Activated CD8-positive, alpha-beta memory T cell treated with anti-CD3 and anti-CD28 coated beads for 1 hour (primary cell): ENCODE results near the gene RNPEPL1.
"Not testable (repeated sequence)": the region's sequence is repeated elsewhere in the genome, so short reads cannot be mapped to it uniquely, and the experiment has no call there.

ENCODE experiments used
- DNase-seq, 2 donors: peaks; one replicate each; pipeline ENCODE4 v3.0.0-alpha.2; 2020; ENCODE audit warnings: low read depth in 1 of 2; ENCODE audit errors: extremely low read depth in 1 of 2

The RNPEPL1 gene, protein sequence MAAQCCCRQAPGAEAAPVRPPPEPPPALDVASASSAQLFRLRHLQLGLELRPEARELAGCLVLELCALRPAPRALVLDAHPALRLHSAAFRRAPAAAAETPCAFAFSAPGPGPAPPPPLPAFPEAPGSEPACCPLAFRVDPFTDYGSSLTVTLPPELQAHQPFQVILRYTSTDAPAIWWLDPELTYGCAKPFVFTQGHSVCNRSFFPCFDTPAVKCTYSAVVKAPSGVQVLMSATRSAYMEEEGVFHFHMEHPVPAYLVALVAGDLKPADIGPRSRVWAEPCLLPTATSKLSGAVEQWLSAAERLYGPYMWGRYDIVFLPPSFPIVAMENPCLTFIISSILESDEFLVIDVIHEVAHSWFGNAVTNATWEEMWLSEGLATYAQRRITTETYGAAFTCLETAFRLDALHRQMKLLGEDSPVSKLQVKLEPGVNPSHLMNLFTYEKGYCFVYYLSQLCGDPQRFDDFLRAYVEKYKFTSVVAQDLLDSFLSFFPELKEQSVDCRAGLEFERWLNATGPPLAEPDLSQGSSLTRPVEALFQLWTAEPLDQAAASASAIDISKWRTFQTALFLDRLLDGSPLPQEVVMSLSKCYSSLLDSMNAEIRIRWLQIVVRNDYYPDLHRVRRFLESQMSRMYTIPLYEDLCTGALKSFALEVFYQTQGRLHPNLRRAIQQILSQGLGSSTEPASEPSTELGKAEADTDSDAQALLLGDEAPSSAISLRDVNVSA

GRCh38 chr2:240567872-240568677 lies at the start of gene RNPEPL1:
Gene RNPEPL1 (plus strand): TSS chr2:240568484. CDS start chr2:240568587, 103 bp downstream.
- no peak for DNase-seq

GRCh38 chr2:240518981-240519380 lies 49.3 kb upstream of the RNPEPL1 start:
- DNase-seq, result no peak

DNA sequence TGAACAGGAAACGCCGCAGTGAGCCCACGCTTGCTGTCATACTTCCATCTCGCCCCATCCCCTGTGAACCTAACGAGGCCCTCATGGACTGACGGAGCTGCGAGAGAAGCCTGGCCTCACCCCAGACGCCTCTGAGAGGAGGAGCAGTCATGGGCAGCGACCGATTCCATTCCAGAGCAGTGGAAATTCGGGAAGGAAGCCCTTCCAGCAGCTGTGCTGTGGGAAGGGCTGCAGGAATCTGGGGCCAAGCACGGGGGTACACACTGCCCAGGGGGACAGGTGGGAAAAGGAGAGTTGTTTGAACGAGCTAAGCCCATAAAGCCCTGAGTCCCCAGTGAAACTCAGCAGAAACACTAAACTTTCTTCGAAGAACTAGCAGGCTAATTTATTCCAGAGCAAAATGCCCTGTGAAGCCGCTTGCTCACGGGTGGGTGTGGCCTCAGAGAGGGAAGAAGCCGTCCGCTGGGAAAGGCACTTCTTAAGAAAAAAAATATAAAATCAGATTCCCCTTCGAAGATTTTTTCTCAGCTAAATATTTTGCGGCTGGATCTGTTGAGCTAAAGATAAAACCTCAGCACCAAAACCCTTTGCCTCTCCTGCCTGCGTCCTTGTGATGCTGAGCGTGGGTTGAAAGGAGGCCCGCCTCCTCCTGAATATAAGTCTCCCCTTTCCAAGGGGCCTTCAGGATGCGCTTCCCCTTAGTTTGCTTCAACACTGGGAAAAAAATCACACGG lies 48.7 kb upstream of the RNPEPL1 start:
- DNase-seq, result no peak

DNA sequence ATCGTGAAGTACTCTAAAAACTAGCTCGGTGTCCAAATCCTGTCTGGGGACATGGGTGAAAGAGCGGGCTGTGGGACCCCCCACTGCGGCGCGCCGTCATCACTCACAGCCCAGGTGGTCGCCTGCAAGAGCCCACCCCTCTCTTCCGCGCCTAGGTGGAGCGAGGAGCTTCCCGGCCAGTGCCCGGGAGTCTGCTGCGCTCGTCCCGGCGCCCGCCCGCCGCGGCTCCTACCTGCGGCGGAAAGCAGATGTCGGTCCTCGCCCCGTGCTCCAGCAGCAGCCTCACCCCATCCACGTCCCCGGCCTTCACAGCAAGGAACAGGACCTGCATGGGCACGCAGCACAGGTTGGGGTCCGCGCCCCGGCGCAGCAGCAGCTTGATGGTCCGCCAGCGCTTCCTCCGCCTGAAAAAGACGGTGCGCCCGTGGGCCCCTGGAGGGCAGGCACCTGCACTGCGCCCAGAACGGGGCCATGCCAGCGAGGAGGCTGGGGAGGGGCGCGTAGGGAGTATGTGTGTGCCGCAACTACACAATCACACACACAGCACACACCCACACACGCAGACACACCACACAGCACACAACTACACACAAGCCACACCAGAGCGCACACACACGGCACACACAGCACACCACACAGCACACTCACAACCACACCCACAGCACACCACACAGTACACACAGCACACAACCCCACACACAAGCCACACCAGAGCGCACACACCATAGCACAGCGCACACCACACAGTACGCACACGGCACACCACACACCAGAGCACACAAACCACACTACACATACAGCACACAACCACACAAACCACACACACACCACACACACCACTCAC lies 47.9 kb upstream of the RNPEPL1 start:
- DNase-seq, result no peak

DNA sequence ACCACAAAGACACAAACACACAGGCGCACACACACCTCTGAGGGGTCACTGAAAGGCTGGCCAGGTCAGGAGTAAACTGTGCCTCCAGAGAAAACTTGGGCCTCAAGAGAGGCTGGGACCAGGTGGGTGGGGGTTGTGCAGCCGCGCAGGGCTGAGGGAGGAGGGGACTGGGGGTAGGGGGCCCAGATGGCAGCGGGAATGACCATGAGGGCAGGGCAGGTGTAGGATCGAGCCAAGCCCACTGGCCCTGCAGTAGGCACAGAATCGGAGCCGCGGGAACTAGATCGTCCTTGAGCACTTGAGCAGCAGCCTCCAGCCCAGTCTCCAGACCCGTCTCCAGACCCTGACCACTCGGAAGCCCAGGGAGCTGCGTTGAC lies 47.3 kb upstream of the RNPEPL1 start:
- no peak for DNase-seq

GRCh38 chr2:240521885-240522284 lies 46.4 kb upstream of the RNPEPL1 start:
- DNase-seq, result not testable (repeated sequence)

GRCh38 chr2:240522406-240522805 lies 45.9 kb upstream of the RNPEPL1 start:
- DNase-seq, result no peak

GRCh38 chr2:240523451-240524281 lies 44.6 kb upstream of the RNPEPL1 start:
- DNase-seq, result no peak

DNA sequence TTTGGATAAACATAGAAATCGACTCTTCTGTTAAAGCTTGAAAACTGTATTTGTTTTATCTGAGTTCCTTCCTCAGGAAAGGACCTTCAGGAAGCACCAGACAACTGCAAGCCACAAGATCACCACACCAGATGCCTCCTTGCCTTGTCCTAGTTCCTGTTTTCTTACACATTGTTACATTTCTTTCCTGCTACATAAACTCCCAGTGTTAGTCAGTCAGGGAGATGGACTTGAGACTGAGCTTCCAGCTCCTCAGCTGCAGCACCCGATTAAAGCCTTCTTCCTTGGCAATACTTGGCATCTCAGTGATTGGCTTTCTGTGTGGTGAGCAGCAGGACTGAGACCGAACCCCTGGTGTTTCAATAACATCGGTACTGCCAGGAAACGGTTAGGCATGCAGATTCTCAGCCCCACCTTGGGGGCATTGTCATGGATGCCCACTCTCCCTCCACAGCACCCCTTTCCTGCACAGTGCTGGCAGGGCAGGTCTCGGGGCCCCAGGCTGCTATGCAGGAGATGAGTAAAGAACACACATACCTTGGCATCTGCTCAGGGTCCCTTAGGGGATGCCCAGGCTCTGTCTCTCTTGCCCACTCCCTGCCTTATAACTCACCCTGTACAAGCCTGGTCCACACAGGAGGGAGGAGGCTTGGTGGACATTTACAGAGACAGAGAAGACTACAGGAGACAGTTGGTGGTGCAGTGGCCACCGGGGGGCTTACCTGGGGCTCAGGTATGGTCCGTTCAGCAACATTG lies 43.1 kb upstream of the RNPEPL1 start:
- DNase-seq, result no peak

- DNase-seq, result no peak
Measured at GRCh38 chr2:240525802-240526201, 42.5 kb upstream of the RNPEPL1 start.

GRCh38 chr2:240526521-240526920 lies 41.8 kb upstream of the RNPEPL1 start:
- no peak for DNase-seq

GRCh38 chr2:240527153-240527750 lies 41.0 kb upstream of the RNPEPL1 start:
- DNase-seq, result no peak

GRCh38 chr2:240528406-240529040 lies 39.8 kb upstream of the RNPEPL1 start:
- DNase-seq, result no peak

- no peak for DNase-seq
Measured at GRCh38 chr2:240529344-240529999, 38.8 kb upstream of the RNPEPL1 start.

DNA sequence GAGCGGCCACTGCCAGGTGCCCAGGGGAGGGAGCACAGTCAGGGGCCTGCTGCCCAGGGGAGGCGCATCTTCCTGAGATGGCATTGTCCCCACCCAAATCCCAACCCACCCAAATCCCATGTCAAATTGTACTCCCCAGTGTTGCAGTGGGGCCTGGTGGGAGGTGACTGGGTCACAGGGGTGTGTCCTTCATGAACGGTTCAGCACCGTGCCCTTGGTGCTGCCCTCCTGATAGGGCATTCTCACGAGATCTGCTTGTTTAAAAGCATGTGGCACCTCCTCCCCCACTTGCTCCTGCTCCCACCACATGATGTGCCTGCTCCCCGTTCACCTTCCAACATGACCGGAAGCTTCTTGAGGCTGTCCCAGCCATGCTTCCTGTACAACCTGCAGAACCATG lies 38.1 kb upstream of the RNPEPL1 start:
- no peak for DNase-seq

DNA sequence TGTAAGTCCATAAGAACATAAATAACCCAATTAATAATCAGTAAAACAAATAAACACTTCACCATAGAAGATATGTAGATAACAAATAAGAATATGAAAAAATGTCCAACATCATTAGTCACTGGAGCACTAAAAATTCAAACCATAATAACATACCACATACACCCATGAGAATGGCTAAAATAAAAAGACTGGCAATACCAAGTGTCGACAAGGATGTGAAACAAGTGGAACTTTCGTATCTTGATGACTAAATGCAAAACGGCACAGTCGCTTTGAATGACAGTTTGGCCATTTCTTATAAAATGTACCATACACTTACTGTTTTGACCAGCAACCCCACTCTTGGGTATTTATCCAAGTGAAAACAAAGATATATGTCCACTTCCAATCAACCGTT lies 37.2 kb upstream of the RNPEPL1 start:
- no peak for DNase-seq
